Fibroblast of skin of left biceps (primary cell): ENCODE data around the gene ADGRA3.
"Not testable (repeated sequence)": the region's sequence is repeated elsewhere in the genome, so short reads cannot be mapped to it uniquely, and the experiment has no call there.

Source experiments
- DNase-seq, 2 experiments: peaks; one replicate each; pipeline ENCODE4 v3.0.0-alpha.2; 2013; ENCODE audit warnings: low read depth in 2 of 2

Gene ADGRA3

GRCh38 chr4:22444813-22445212 lies 71.1 kb downstream of the ADGRA3 start:
- DNase-seq = no peak

GRCh38 chr4:22442956-22443355 lies 72.9 kb downstream of the ADGRA3 start:
- DNase-seq = no peak

GRCh38 chr4:22440999-22441398 lies 74.9 kb downstream of the ADGRA3 start:
- DNase-seq = no peak

DNA sequence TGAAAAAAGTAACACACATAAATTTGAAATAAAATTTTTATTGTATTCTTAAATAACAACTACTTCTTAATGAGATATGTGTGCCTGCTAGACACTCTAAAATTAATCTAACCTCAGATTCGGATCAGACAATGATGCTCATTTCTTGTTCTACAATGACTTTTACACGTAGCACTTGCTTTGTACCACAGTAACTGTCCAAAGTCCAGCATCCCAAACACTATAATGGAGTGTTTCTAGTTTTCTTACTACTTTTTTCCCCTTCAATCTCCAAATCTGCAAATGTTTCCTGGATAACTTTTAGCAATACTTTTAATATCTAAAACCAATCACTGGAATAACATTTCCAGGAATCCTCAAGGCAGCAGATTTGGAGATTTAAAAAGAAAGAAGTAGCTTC lies 75.9 kb downstream of the ADGRA3 start:
- DNase-seq = no peak

GRCh38 chr4:22435652-22436051 lies 80.2 kb downstream of the ADGRA3 start:
- DNase-seq = peak in 1 of 2 experiments; percentile 2

DNA sequence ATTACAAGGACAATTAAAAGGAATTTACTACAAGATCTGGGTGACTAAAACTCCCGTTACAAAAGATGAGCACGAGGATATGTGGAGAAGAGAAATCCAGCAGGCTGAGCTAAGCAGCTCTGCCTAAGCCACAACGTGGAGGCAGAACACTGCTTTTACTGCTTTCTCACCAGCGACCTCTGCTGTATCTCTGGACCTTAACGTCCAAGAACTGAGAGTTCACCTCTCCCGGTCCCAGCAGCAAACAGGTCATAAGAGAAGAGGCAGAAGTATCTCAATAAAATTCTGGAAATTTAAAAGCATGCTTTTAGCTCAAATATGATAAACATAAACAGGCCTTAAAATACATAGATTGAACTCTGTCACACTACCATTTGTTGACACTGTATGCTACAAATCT lies 81.0 kb downstream of the ADGRA3 start:
- DNase-seq = peak in 1 of 2 experiments; percentile 13

GRCh38 chr4:22430626-22431025 lies 85.2 kb downstream of the ADGRA3 start:
- no peak for DNase-seq

DNA sequence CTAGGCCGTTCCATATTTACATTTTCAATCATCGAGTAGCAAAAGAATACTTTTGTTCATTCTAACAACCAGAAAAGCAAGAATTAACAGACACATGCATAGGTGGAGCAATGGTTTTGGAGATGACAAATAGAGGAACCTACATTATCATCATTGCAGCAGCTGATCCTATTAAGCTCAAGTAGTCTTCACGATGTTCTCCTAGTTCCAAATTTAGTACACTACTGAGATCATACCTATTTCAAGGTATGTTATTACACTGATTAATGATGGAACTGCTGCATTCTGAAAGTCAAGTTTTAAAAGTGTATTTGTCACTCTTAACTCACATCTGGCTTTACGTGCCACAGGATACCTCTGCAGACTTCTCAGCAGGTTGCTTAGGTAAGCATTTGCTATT lies 87.4 kb downstream of the ADGRA3 start:
- DNase-seq = no peak

GRCh38 chr4:22427675-22428074 lies 88.2 kb downstream of the ADGRA3 start:
- no peak for DNase-seq

- no peak for DNase-seq
These were observed 95.6 kb downstream of the ADGRA3 start for GRCh38 chr4:22420291-22420690.

- DNase-seq = no peak
These were observed 98.5 kb downstream of the ADGRA3 start for GRCh38 chr4:22417408-22417807.

- peak in 1 of 2 experiments; percentile 3 for DNase-seq
These were observed 99.5 kb downstream of the ADGRA3 start for GRCh38 chr4:22416403-22416802.

GRCh38 chr4:22414833-22415232 lies 101.0 kb downstream of the ADGRA3 start:
- DNase-seq = no peak

DNA sequence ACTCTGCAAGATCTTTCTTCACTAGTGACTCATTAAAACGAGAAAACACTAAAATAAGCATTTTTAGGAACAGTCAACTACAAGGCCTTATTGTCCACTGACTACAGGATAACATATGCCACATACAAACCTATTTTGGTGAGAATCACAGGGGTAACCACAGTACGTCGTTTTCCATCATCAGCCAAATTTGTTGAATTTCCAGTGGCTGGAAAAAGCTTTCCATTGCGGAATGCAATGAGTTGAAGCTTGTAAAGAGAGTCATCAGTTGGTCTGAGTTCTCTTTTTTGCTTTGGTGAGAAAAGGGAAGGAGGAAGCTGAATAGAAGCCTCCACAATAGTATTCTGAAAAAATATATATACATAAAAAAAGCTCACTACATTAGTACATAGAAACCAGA lies 102.4 kb downstream of the ADGRA3 start:
- no peak for DNase-seq

- DNase-seq = no peak
These were observed 103.9 kb downstream of the ADGRA3 start for GRCh38 chr4:22412013-22412412.

GRCh38 chr4:22410645-22411247 lies 105.1 kb downstream of the ADGRA3 start:
- no peak for DNase-seq

DNA sequence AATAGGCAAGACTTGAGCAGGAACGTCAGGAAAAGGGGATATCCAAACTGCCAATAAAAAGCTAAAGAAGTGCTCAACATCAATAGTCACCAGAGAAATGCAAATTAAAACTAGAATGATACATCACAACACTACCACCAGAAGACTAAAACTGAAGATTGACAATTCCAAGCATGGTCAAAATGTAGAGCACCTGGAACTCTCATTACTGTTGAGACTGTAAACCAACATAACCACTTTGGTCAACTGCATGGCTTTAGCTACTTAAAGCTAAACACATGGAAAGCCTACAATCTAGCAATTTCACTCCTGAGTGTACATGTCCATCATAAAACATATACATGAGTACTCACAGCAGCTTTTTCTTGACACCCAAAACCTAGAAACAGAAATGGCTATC lies 107.4 kb downstream of the ADGRA3 start:
- no peak for DNase-seq

DNA sequence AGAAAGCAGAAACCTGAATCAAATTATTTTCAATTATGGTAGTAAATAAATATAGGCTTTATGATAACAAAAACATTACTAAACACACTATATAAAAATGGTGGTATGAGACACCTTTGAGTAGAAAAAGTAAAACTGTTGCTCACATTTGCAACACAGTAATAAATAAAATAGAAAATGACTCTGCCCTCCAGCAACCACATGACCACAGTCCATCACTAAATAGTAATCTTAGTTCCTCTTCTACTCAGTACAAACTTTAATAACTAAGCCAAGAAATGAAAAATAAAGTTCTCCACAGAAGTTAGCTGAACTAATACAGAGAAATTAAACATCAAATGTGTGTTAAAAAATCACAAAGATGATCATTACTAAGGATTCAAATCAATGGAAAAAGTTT lies 108.5 kb downstream of the ADGRA3 start:
- DNase-seq = no peak

DNA sequence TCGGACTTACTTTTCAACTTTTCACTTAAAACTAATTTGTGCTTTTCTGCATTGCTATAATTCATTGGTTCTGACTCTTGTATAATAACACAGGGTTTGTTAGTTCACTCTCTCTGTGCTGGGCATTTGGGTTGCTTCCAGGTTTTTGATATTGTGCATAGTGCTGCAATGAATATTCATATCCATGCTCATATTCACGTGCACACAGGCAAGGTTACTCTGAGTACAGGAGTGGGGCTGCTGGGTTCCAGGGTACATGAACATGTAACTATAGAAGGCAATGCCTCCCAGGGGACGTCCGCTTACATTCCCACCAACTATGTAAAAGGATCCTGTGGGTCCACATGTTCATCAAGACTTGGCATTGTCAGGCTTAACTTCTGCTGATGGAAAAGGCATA lies 117.2 kb downstream of the ADGRA3 start:
- no peak for DNase-seq

GRCh38 chr4:22391551-22391950 lies 124.3 kb downstream of the ADGRA3 start:
- DNase-seq = peak; percentile 40 to 44

DNA sequence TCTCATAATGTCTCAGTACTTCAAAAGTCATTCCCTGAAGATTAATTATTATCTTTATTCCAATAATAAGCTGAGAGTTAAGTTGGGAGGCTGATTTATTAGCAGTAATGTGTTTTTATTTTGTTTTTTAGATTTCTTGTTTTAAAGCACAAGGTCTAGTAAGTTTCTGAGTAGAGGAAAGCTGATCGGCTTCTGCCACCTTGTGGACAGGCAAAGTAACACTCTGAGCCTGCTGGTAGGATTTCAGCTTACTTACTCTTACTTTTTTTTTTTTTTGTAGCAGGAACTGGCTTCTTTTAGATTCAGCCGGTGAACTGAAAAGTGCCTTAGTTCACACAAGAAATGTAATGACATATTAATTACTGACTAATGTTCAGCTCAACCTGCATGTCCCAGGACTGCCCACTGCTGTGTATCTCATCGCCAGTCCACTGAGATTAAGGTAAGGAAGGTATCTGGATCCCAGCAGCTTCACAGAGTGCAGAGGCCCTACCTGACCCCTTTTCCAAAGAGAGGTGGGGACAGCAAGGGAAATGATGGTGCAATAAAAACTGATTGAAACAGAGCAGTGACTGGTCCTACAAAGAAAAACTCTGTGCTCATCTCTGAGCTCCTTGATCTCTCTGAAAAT lies 126.5 kb downstream of the ADGRA3 start:
- DNase-seq = peak; percentile 40 to 41

GRCh38 chr4:22385611-22386011 lies 130.3 kb downstream of the ADGRA3 start:
- DNase-seq = peak in 1 of 2 experiments; percentile 54

DNA sequence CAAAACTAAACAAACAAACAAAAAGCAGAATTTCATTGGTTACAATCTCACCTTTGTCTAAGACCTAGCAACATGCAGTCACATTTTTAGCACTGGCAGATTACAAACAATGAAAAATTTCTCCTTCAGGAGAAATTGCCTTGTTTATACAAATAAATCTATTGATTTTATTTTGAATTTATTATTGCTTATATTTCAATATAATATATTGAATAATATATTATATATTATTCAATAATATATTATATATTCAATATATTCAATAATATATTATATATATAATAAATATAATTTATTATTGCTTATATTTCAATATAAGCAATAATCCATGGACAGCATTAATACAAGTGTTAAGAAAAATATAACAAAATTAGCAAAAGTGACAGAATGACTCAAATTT lies 131.7 kb downstream of the ADGRA3 start:
- DNase-seq = no peak

- not testable (repeated sequence) for DNase-seq
These were observed 133.7 kb downstream of the ADGRA3 start for GRCh38 chr4:22382216-22382615.
